GM19395 (cell line): ENCODE data around the gene BSPH1.
"Not testable (repeated sequence)": the region's sequence is repeated elsewhere in the genome, so short reads cannot be mapped to it uniquely, and the experiment has no call there.

Experiments used
- ATAC-seq: cut with Tn5 transposase; IDR thresholded peaks from one replicate; pipeline ENCODE4 v1.9.1; 2021; ENCODE audit warnings: mild to moderate bottlenecking, moderate library complexity; ENCODE audit not compliant: unreplicated experiment

Gene BSPH1

GRCh38 chr19:47928581-47928980, 63.4 kb downstream of the BSPH1 start:
- ATAC-seq: not testable (repeated sequence)

GRCh38 chr19:47920107-47920506, 71.9 kb downstream of the BSPH1 start:
- ATAC-seq: not testable (repeated sequence)
